ENCODE measurements around the gene CASQ1.

Gene CASQ1

DNA sequence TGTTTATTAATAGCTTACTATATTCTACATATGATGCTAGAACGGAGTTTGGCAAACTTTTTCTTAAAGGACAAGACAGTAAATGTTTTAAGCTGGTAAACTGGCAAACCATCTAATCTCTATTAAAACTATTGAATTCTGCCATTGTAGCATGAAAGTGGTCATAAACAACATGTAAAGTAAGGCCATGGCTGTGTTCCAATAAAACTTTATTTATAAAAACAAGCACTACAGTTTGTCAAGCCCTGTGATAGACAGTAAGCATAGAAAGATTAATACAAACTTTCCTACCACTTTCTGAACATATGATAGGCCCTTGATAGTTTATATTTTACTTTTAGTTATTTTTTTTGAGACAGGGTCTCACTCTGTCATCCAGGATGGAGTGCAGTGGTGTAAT is 37.2 kb downstream of the CASQ1 start:
- no peak for FAIRE-seq
- DNase-seq (ENCODE audit: insufficient read length, low spot score) = no peak
- no peak for TF ChIP-seq PAX5 (IDR thresholded peaks at IDR 0.05; ENCODE audit: insufficient read depth, low read length, severe bottlenecking)
- no peak for TF ChIP-seq POLR2AphosphoS5 (IDR thresholded peaks at IDR 0.05; ENCODE audit: low read depth, low read length)
- no peak for TF ChIP-seq POU2F2 (IDR thresholded peaks at IDR 0.05; ENCODE audit: low read depth, low read length)
- TF ChIP-seq SPI1 (IDR thresholded peaks at IDR 0.05; ENCODE audit: low read depth, low read length) = no peak

DNA sequence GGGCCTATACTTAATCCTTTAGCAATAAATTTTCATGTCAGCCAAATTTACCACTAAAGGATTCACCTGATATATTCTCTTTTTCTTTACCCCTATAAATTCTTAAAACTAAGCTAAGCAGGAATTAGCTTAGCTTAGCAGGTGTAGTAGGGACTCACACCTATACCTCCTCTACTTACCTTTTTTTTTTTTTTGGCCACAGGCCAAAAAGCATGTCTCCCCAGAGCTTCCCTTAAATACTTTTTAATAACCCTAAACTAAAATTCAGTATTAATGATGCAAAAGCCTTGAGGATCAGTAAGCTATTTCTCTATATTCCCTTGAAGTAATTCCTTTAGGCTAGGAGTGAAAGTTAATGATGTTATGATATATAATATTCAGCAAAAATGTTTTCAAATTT is 38.1 kb downstream of the CASQ1 start:
- no peak for FAIRE-seq
- TF ChIP-seq PAX5 (IDR thresholded peaks at IDR 0.05; ENCODE audit: insufficient read depth, low read length, severe bottlenecking) (no peak), POU2F2 (IDR thresholded peaks at IDR 0.05; ENCODE audit: low read depth, low read length) (no peak), POLR2A (IDR thresholded peaks at IDR 0.05; ENCODE audit: low read depth, low read length) (no peak), SPI1 (IDR thresholded peaks at IDR 0.05; ENCODE audit: low read depth, low read length) (no peak), TAF1 (IDR thresholded peaks at IDR 0.05; ENCODE audit: low read depth, low read length) (no peak), POLR2AphosphoS5 (IDR thresholded peaks at IDR 0.05; ENCODE audit: low read depth, low read length) (no peak)
- DNase-seq (ENCODE audit: insufficient read length, low spot score) = no peak

DNA sequence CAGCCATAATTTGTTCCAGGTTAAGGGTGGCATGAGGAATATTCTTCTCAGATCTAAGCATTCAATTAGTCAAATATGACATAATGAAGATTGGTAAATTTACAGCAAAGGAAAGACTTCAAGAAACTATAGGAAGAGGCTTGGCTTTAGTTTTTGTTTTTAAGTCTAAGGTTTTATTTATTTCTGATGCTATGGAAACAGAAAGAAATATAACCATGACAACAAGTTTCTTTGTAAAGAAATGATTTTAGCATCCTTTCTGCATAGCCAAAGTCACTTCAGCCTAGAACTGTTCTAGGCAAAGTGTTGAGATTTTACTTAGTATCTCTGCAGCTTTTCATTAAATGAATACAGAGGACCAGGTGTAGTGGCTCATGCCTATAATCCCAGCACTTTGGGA is 42.5 kb downstream of the CASQ1 start:
- no peak for TF ChIP-seq TAF1 (IDR thresholded peaks at IDR 0.05; ENCODE audit: low read depth, low read length)
- no peak for DNase-seq (ENCODE audit: insufficient read length, low spot score)
- no peak for FAIRE-seq

DNA sequence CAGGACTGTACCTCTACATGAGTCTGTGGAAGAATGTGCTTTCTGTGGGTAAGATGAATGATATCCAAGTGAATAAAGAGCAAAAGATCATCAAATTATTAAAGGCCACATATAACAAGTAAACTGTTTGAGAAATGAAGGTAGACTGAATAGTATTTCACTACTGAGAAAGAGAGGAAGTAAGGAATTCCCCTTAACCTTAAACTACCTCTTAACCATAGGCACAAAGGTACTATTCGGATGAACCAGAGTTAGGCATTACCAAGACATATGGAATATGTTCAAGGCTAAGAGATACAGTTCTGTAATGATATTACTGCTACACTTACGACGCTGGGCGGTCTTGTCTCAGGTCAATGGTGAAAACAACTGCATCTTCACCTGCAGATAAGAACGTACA is 46.4 kb downstream of the CASQ1 start:
- no peak for FAIRE-seq
- no peak for DNase-seq (ENCODE audit: insufficient read length, low spot score)
- TF ChIP-seq TAF1 (IDR thresholded peaks at IDR 0.05; ENCODE audit: low read depth, low read length) (no peak), SPI1 (IDR thresholded peaks at IDR 0.05; ENCODE audit: low read depth, low read length) (peak; percentile 52)

DNA sequence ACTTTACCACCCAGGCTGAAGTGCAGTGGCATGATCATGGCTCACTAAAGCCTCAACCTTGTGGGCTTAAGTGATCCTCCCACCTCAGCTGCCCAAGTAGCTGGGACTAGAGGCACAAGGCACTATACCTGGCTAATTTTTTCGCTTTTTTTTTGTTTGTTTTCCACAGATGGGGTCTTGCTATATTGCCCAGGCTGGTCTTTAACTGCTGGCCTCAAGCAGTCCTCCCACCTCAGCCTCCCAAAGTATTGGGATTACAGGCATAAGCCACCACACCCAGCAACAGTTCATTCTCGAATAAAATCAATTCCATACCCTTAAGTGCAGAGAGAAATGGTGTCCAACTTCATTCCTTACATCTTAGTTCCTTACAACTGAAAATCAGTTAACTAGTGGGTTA is 47.2 kb downstream of the CASQ1 start:
- DNase-seq (ENCODE audit: insufficient read length, low spot score) (no peak), FAIRE-seq (no peak)
- TF ChIP-seq POU2F2 (IDR thresholded peaks at IDR 0.05; ENCODE audit: low read depth, low read length) (no peak), SPI1 (IDR thresholded peaks at IDR 0.05; ENCODE audit: low read depth, low read length) (no peak), TAF1 (IDR thresholded peaks at IDR 0.05; ENCODE audit: low read depth, low read length) (no peak), PAX5 (IDR thresholded peaks at IDR 0.05; ENCODE audit: insufficient read depth, low read length, severe bottlenecking) (no peak), POLR2A (IDR thresholded peaks at IDR 0.05; ENCODE audit: low read depth, low read length) (no peak)

DNA sequence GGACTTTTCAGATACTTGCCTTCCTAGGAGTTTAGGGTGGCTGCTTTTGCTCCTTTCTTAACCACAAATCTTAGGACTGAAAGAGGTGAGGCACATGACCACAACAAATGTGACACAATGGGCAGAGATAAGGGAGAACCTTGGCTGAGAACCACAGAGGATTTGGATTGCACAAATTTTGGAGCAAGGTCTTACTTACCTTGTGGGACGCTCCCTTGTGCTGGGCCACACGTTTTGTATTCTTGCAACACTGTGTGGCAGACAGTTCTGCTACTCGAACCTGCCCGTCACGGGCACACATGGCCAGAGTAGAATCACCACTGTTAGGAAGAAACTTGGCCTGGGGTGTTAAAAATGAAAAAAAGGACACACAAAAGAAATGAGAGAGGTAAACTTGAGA is 48.0 kb downstream of the CASQ1 start:
- TF ChIP-seq POLR2AphosphoS5 (IDR thresholded peaks at IDR 0.05; ENCODE audit: low read depth, low read length) (no peak), PAX5 (IDR thresholded peaks at IDR 0.05; ENCODE audit: insufficient read depth, low read length, severe bottlenecking) (no peak), SPI1 (IDR thresholded peaks at IDR 0.05; ENCODE audit: low read depth, low read length) (no peak), POU2F2 (IDR thresholded peaks at IDR 0.05; ENCODE audit: low read depth, low read length) (no peak), POLR2A (IDR thresholded peaks at IDR 0.05; ENCODE audit: low read depth, low read length) (no peak), TAF1 (IDR thresholded peaks at IDR 0.05; ENCODE audit: low read depth, low read length) (no peak)
- FAIRE-seq (no peak), DNase-seq (ENCODE audit: insufficient read length, low spot score) (no peak)

DNA sequence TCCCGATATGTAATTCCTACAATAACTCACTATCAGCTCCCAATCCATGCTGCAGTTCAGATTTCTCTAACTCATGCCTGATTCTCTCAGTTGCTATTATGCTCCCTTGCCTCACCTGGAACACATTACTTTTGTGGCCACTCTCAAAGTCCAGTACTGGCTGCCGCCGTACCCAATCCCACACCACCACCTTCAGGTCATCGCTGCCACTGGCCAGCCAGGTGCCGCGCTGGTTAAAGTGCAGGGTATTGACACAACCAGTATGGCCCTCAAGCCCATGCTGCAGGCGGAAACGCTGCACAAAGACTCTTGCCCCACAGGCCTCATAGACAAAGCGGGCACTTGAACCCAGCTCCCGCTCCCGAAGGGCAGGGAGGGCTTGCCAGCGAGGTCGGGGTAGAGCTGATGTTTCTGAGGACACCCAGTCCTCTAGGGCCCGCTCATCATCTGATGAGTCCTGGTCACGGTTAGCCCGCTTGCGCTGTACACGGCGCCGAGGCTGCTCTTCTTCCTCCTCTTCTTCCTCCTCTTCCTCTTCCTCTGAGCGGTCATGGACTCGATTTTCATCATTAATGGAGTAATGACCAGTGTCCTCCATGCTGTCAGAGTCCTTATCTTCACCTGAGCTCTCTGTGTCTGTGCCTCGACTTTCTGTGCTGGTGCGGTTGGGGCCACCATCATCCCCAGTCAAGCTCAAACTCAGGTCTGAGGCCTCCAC is 49.4 kb downstream of the CASQ1 start:
- TF ChIP-seq PAX5 (IDR thresholded peaks at IDR 0.05; ENCODE audit: insufficient read depth, low read length, severe bottlenecking) = no peak
- no peak for TF ChIP-seq POLR2AphosphoS5 (IDR thresholded peaks at IDR 0.05; ENCODE audit: low read depth, low read length)
- no peak for TF ChIP-seq SPI1 (IDR thresholded peaks at IDR 0.05; ENCODE audit: low read depth, low read length)
- no peak for TF ChIP-seq TAF1 (IDR thresholded peaks at IDR 0.05; ENCODE audit: low read depth, low read length)
- TF ChIP-seq POU2F2 (IDR thresholded peaks at IDR 0.05; ENCODE audit: low read depth, low read length) = no peak
- DNase-seq (ENCODE audit: insufficient read length, low spot score) (no peak), FAIRE-seq (no peak)

DNA sequence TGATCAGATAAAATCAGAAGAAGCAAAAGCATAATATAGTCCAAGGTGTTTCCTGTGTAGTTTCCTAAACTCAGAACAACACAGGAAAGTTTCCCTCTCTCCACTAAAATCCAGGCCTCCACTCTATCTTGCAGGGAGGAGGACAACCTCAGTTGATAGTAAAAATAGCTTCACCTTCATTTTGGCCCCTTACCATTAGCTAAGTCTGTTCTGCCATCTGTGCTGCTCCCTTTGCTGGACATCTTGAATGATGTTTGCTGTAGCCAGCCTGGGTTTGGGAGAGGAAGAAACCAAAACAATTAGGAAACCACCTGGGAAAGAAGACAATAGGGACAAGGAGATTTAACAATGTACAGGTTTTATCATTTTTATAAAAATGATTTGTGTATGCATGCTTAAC is 53.4 kb downstream of the CASQ1 start:
- DNase-seq (ENCODE audit: insufficient read length, low spot score) (no peak), FAIRE-seq (no peak)
- TF ChIP-seq SPI1 (IDR thresholded peaks at IDR 0.05; ENCODE audit: low read depth, low read length) (no peak), POU2F2 (IDR thresholded peaks at IDR 0.05; ENCODE audit: low read depth, low read length) (no peak), PAX5 (IDR thresholded peaks at IDR 0.05; ENCODE audit: insufficient read depth, low read length, severe bottlenecking) (no peak), POLR2A (IDR thresholded peaks at IDR 0.05; ENCODE audit: low read depth, low read length) (no peak), POLR2AphosphoS5 (IDR thresholded peaks at IDR 0.05; ENCODE audit: low read depth, low read length) (no peak), TAF1 (IDR thresholded peaks at IDR 0.05; ENCODE audit: low read depth, low read length) (no peak)

DNA sequence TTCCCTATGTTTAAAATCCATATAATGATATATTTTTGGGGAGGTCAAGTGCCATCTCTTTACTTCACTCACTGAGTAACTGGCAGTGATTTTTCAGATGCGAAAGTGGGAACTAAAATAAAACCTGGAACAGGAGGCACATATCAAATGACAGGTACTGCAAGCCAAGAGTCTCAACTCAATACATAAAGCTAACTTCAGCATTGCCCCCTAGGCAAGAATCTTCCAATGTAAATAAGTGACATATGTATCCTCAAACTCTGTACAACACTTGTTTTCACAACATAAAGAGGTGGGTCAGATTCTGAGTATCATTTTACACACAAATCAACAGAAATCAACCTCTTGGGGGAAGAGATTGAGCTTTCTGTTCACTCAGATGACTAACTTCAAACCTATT is 53.8 kb downstream of the CASQ1 start:
- TF ChIP-seq SPI1 (IDR thresholded peaks at IDR 0.05; ENCODE audit: low read depth, low read length) (no peak), POLR2A (IDR thresholded peaks at IDR 0.05; ENCODE audit: low read depth, low read length) (no peak), PAX5 (IDR thresholded peaks at IDR 0.05; ENCODE audit: insufficient read depth, low read length, severe bottlenecking) (no peak), TAF1 (IDR thresholded peaks at IDR 0.05; ENCODE audit: low read depth, low read length) (no peak), POLR2AphosphoS5 (IDR thresholded peaks at IDR 0.05; ENCODE audit: low read depth, low read length) (no peak)
- no peak for DNase-seq (ENCODE audit: insufficient read length, low spot score)
- FAIRE-seq = no peak

DNA sequence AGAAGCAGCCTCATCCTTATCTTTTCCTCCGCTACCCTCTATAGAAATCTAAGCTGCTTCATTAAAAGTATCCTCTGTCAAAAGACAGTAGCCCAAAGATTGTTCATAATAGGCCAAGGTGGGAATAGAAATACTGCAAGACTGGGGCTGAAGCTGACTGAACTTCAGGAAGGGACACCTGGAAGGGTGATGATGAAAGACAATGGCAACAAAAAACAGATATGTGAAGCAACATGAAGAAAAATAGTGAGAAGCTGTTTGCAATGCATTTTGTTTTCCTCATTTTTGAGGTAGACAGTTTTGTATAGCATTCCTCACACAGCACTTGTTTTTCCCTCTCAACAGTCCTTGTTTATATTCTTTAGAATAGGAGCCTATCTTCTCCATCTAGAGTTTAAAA is 55.1 kb downstream of the CASQ1 start:
- DNase-seq (ENCODE audit: insufficient read length, low spot score) (no peak), FAIRE-seq (no peak)
- TF ChIP-seq TAF1 (IDR thresholded peaks at IDR 0.05; ENCODE audit: low read depth, low read length) (no peak), PAX5 (IDR thresholded peaks at IDR 0.05; ENCODE audit: insufficient read depth, low read length, severe bottlenecking) (no peak), POLR2A (IDR thresholded peaks at IDR 0.05; ENCODE audit: low read depth, low read length) (no peak), POLR2AphosphoS5 (IDR thresholded peaks at IDR 0.05; ENCODE audit: low read depth, low read length) (no peak), SPI1 (IDR thresholded peaks at IDR 0.05; ENCODE audit: low read depth, low read length) (no peak), POU2F2 (IDR thresholded peaks at IDR 0.05; ENCODE audit: low read depth, low read length) (no peak)
